HG03520 (cell line): ENCODE data around the gene ZNF629.
A peak's percentile ranks its signal among the peaks of the same experiment; 100 is the strongest.
"Not testable (repeated sequence)": the region's sequence is repeated elsewhere in the genome, so short reads cannot be mapped to it uniquely, and the experiment has no call there.

Experiments
- ATAC-seq: cut with Tn5 transposase; IDR thresholded peaks from one replicate; pipeline ENCODE4 v1.9.1; 2021; ENCODE audit warnings: mild to moderate bottlenecking, moderate library complexity; ENCODE audit not compliant: unreplicated experiment

The ZNF629 gene

DNA sequence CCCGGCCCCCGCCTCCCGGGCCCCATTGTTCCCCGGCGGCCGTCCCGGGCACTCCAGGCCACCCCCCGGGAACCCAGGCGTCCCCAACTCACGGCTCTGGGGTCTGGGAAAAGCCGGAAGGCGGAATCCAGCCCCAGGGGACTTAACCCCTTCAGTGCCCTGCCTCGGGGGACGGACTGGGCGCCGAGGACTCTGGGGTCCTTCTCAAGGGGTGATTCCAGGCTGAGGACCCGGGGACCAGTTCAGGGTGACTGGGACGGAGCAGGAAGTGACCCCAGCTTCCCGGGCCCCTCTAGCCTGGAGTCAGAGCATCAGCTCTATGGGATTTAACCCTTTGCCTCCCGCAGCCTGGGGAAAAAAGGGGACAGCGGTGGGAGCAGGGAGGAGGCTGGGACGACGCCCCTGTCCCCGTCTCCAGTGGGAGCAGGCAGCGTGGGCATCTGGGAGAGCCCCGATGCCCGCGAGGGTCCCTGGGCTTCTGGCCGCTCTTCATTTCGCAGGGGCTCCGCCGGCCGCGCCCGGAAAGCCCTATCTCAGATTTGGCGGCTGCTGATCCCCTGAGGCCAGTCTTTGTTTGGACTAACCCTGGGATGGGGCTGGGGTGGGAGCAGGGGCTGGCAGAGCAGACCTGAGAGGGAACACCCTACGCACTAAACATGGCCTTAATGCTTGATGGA, at the start of gene ZNF629:
TSS of gene ZNF629 (minus strand) at position 270 of the 677 bp plus-strand sequence. CDS start 2,723 bp downstream, outside the sequence.
- no peak for ATAC-seq

DNA sequence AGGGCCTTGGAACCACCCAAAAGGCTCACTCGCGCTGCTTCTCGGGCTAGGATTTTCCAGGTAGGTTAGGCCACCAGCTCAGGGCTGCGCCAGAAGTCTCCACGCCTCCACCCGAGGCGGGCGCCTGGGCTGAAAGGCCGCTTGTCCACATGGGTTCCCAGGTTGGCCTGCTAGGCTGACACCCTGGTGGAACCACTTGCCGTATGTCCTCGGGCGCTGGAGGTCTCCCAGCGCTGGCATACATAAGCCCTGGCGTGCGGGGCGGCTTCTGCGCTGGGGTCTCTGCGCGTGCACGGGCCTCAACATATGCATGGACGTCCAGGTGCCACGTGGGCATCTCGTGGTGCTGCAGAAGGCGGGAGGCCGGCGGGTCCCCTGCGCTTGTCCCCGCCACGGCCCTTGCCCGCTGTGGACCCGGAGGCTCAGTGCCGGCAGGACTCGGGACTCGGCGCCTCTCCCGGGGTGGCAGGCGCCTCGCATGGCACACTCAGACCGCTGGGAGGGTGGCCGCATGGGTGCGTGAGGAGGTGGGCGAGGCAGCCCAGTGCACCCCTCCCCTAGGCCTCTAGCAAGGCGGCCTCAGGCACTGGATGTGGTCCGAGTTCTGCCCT, 47.2 kb upstream of the ZNF629 start:
- no peak for ATAC-seq

DNA sequence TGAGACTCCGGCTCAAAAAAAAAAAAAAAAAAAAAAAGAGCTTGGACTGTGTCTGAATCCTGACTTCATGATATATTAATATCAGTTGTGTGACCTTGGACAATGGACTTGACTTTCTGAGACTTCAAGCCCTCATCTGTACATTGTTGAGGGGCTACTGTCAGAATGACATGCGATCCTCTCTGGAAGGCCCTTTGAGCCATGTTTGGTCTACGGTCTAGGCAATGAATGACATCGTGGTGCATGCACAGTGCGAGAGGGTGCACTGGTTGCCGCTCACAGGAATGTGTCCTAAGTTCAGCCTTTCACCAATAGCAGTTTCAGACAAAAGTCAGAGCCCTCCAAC, 43.0 kb upstream of the ZNF629 start:
- ATAC-seq, result no peak

DNA sequence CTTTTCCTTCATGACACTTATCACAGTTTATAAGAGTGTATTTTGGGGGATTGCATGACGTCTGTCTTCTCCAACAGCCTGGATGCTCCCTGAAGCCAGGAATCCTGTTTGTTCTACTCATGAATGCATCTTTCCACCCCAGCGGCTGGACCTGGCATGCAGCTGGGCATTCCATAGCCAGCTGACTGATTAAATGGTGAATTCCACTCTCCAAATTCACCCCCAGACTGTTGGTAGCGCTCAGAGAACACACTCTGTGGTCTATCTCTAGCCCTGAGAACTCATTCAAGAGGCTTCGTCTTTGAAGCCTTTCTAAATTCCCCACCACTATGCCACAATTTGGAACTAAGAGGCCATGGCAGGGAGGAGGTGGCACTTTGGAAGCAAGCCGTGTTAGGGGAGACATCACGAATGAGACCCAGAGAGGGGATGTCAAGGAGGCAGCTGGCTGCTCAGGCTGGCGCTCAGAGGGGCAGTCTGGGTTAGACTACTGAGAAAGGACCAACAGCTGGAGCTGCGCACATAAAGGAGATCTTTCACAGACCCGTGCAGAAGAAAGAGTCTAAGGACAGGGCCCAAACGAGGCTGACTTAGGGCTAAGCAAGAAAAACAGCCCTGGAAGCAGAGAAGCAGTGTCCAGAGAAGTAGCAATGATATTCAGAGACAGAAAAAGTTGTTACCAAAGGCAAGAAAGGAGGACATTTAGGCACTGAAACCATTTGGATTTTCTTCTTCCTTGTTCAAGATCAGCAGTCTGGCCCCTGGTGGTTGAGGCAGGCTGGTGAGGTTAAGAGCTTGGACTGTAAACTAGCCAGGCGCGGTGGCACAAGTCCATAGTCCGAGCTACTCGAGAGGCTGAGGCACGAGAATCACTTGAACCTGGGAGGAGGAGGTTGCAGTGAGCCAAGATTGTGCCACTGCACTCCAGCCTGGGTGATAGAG, 42.4 kb upstream of the ZNF629 start:
- ATAC-seq, result no peak

DNA sequence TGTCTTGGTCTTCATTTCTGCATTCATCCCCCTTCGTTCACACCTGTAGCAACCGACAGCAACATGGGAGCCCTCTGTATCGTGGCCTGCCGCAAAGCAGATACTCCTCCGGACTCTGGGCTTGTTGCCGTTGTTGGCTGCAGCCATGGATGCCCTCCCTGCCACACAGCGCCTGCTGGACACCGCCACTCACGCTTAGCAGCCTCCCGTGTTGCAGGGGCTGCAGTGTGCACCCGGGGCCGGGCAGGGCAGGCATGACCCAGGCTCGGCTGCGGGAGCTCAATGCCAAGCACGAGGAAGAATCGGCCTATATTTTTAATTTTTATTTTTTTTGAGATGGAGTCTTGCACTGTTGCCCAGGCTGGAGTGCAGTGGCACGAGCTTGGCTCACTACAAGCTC, 34.9 kb upstream of the ZNF629 start:
- ATAC-seq, result no peak

DNA sequence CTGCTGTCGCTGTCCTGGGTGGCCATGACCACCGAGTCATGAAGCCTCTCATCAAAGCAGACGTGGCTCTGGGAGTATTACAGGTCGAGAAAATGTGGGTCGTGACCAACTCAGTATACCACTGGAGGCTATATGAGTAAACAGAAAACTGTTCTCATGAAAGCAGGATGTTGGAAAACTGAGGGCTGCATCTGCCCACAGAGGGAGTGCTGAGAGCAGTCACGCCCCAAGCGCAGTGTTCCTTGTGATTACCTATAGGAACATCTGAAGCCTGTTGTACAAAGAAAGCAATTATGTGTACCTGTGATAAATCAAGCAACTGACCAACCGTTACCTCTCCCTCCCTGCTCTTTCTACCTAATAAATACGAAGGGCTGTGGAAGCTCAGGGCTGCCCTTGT, 34.4 kb upstream of the ZNF629 start:
- not testable (repeated sequence) for ATAC-seq

DNA sequence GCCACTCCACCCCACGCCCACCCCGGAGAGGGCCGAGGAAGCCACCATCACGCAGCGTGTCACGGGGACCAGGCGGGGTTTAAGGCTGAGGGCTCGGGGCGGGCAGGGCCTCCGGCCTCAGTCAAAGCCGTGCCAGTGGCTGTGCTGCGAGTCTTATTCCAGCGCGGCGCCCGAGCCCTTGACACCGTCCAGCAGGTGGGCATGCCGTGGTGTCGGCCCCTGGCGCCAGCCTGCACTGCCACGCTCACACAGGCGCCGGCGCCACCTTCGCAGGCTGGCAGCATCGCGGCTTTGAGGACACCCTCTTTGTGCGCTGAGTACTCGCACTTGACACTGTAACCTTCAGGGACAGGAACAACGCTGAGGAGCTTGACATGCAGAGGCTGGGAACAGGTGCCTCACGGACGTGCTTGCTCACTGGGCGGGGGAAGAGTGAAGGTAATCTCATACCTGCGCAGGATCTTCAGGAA, 34.0 kb upstream of the ZNF629 start:
- ATAC-seq, result no peak

DNA sequence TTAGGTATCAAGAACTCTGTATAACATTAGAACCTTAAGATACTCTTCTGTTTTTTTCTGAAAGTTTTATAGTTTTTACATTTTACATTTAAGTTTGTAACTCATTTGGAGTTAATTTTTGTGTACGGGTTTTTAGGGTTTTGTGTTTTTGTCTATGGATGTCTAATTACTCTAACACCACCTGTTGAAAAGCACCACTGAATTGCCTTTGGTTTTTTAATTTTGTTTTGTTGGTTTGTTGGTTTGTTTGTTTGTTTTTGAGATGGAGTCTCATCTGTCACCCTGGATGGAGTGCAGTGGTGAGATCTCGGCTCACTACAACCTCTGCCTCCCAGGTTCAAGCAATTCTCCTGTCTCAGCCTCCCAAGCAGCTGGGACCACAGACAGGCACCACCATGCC, 29.8 kb upstream of the ZNF629 start:
- no peak for ATAC-seq

DNA sequence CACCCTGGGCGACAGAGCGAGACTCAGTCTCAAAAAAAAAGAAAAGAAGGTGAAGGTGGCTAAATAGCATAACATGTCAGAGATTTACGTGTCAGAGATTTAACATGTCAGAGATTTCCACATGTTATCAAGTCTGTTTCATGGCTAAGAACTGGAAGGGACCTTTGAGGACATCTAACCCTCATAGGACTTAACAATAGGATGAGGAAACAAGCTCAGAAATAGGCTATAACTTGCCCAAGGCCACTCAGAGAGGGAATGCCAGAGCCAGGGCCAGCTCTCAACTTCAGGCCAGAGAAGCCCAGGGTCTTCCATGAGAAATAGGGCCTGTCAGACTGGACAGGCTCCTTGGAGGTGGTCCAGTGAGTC, 26.8 kb upstream of the ZNF629 start:
- peak; percentile 8 for ATAC-seq

DNA sequence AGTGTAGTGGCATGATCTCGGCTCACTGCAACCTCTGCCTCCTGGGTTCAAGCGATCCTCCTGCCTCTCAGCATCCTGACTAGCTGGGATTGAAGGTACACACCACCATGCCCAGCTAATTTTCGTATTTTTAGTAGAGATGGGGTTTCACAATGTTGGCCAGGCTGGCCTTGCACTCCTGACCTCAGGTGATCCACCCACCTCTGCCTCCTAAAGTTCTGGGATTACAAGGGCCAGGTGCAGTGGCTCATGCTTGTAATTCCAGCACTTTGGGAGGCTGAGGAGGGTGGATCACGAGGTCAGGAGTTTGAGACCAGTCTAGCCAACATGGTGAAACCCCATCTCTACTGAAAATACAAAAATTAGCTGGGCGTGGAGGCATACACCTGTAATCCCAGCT, 22.7 kb upstream of the ZNF629 start:
- not testable (repeated sequence) for ATAC-seq

DNA sequence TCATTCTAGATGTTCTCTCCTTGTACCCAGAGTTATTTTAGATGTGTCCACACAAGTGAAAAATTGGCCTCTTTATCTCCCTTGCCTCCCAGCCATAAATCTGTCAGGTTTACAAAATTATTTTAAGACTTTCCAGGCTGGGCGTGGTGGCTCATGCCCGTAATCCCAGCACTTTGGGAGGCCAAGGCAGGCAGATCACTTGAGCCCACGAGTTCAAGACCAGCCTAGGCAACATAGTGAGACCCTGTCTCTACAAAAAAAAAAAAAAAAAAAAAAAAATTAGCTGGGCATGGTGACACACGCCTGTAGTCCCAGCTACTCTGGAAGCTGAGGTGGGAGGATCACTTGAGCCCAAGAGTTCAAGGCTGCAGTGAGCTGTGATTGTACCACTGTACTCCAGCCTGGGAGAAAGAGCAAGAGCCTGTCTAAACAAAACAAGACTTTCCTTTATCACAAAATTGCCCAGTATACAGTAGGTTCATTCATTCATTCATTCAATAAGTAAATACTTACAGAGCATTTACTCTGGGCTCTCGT, 22.0 kb upstream of the ZNF629 start:
- ATAC-seq, result not testable (repeated sequence)

DNA sequence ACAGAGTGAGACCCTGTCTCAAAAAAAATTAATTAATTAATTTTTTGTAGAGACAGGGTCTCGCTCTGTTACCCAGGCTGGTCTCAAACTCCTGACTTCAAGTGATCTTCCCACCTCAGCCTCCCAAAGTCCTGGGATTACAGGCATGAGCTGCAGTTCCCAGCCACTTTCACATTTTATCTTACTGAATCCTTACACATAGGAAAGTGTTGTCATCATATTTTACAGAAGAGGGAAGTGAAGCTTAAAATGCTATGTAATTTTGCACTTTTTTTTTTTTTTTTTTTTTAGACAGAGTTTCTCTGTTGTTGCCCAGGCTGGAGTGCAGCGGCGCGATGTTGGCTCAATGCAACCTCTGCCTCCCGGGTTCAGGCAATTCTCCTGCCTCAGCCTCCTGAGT, 21.1 kb upstream of the ZNF629 start:
- ATAC-seq, result no peak

DNA sequence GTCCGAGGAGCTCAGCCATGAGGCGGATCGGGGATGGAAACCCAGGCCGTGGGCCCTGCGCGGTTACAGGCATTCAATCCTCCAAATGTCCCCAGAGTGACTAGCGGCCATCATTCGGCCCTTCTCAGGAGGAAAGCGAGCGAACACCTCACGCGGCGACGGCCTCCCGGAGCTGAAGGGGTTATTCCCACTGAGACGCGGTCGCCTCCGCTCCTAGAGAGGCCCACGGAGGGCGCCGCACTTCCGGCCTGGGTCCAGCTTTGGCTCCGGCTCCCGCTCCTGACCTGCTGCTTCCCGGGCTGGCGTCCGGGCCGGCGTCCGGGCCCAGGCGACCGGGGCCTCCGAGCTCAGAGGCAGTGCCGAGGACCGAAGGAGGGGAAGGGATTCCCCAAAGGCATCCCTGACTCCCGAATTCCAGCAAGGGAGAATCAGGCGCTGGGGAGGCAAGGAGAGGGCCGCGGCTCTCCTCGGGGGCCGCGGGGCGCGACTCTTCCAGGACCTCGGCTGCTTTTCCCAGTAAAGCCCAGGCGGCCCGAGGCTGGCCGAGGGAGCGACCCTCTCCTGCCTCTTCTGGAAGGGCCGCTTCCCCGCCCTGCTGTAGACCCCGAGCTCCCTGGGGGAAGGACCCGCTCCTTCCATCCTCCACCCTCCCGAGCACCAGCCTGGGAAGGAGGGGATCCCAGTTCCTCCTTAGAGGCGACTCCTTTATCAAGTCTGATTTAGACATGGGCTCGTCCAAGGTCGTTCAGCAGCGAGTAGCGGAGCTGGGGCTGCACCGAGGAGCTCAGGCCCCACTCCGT, 18.6 kb upstream of the ZNF629 start:
- no peak for ATAC-seq

DNA sequence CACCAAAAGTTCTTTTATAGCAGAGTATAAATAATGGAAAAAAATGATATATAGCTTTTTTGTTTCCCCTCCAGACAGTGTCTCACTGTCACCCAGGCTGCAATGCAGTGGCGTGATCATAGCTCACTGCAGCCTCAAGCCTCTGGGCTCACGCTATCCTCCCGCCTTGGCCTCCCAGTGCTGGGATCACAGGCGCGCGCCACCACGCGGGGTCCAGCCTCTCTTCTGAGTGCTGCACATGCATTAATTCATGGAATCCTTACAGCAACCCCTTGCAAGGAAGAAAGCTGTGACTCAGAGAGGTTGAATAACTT, 18.0 kb upstream of the ZNF629 start:
- no peak for ATAC-seq

DNA sequence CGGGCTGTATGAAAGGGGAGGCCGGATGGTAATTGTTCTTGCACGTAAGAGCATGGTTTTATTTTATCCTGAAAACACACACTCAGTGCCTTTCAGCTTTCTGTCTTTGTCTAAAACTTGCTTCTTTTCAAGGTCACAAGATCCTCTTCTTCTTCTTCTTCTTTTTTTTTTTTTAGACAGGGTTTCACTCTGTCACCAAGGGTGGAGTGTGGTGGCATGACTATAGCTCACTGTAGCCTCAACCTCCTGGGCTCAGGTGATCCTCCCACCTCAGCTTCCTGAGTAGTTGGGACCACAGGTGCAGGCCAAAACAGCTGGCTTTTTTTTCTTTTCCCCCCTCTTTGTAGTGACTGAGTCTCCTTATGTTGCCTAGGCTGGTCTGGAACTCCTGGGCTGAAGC, 15.9 kb upstream of the ZNF629 start:
- no peak for ATAC-seq

DNA sequence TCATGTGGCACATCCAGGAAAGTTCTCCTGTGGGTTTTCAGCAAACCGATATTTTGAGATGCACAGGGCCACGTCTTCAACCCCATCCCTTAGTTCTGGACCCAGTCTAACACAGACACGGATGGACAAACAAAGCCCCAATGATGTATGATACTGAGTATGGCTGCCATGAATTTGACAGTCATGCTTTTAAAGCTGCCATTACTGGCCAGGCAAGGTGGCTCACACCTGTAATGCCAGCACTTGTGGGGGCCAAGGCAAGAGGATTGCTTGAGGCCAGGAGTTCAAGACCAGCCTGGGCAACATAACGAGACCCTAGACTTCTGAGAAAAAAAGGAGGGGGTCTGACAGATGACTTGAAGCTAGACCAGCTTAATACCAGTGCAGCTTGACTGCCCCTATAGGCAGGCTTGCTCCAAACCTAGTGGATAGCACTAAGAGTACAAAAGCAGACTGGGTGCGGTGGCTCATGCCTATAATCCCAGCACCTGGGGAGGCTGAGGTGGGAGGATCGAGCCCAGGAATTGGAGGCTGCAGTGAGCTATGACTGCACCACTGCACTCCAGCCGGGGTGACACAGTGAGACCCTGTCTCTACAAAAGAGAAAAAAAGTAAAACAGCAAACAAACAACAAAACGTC, 10.8 kb upstream of the ZNF629 start:
- ATAC-seq, result no peak

DNA sequence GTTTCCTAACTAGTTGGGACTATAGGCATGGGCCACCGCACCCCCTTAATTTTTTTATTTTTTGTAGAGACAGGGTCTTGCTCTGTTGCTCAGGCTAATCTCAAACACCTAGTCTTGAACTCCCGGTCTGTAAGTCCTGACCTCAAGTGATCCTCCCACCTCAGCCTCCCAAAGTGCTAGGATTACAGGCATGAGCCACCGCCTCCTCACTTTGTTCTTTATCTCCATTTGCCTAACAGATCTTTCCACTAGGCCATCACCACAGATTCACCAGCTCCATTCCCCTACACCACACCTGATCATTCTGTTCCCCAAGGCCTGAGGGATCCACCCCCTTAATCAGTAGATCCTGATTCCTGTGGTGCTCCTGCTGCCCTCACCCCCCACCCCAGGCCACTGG, 7.6 kb upstream of the ZNF629 start:
- ATAC-seq, result no peak

DNA sequence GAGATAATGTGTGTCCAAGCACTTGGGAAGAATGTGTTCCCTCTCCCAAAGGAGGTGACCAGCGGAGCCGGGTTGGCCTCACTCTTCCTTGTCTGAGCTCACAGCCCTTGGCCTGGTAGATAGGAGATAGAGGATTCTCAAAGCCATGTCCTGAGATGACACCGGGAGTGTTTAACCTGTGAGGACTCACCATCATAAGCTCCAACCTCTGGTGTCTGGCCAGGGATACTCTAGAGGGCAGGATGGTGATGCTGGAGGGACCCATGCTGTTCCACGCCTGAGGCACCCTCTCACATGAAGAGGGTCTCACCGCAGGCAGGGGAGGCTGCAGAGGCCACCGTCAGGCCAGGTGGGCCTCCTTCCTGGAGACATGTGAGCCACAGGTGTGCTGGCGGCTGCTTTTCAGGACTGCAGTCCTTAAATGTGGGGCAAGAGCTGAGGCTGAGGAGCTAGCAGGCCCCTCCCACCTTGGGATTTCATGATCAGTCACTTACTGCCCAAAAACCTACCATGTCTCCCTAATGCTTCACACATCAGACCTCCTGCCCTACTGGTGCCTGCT, 6.6 kb upstream of the ZNF629 start:
- ATAC-seq, result no peak

DNA sequence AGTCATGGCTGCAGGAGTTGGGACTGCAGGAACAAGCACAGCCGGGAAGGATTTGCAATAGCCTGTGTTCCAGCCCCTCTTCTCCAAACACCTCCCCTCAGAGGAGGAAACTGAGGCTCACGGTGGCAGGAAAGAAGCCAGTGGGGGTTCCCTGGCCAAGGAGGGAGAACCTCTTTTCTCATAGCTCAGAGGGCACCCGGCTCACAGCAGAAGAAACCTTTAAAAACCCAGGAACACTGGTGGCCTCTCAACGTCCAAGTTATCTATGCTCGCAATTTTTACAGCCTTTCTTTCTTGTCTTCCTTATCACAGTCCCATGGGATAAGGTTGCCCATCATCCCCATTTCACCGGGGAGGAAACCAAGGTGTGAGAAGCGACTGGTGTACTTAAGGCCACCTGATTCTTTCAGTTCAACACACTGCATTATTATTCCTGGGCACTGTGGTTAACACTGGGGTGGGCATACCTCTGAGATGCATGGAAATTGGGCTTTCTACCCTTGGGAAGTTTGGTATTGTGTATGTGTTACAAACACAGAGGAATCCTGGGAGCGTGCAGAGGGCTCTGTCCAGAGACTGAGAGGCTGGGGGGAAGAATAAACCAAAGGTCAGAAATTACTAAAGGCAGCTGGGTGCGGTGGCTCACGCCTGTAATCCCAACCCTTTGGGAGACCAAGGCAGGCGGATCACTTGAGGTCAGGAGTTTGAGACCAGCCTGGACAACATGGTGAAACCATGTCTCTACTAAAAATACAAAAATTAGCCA, 791 bp upstream of the ZNF629 start:
- no peak for ATAC-seq
